ENCODE measurements around the gene PGM5.

Gene PGM5

DNA sequence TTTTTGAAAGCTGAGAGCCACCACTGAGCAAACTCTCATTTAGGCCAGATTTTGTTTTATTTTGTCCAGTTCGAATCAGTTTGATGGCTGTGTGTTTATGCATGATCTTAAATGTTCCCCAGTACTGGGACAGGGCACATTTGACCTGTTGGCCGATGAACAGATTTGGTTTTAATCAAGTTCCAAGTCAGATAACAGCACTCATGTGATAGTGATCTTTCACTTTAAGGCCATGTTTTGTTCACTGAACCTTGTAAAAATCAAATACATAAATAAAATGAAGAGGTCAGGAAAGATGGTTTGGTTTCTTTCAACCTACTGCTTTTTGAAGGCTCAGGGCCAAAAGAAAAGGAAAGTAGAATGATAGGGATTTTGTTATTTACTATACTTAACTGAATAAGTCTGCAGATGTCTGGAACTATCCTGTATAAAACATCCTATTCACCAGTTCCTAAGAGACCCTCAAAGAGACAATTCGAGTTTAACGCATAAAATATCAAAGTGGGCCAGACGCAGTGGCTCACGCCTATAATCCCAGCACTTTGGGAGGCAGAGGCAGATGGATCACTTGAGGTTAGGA, 77.2 kb downstream of the PGM5 start:
- DNase-seq (ENCODE audit: low read depth, low spot score): no peak

DNA sequence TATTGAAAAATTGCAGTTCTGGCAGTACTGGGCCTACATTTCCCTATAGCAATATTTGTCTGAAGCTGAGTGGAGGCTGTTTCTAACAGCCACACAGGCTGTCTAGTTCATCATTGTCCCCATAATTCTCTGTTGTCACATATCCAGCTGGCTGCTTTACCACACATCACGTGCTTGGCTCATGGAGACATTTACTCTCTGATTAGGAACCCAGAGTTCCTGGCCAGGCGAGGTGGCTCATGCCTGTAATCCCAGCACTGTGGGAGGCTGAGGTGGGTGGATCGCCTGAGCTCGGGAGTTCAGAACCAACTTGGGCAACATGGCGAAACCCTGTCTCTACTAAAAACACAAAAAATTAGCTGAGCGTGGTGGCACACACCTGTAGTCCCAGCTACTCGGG, 81.4 kb downstream of the PGM5 start:
- no peak for DNase-seq (ENCODE audit: low read depth, low spot score)

DNA sequence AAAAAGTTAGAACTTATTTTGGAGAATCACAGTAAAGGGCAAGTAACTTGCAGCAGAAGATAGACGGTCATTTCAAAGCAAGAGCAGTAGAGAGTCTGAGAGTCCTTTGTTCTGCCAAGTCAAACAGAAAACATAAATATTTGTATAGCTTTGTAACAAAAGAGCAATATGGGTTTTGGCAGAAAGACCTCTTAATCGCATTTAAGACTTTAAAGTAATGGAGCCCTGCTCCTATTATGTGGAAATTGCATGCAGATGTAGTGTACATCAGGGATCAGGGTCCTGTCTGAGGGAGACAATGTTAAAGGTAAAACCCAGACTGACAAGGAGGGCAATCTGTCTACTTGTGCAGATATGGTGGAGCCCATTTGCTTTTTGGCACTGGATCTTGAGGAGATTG, 87.2 kb downstream of the PGM5 start:
- no peak for DNase-seq (ENCODE audit: low read depth, low spot score)

DNA sequence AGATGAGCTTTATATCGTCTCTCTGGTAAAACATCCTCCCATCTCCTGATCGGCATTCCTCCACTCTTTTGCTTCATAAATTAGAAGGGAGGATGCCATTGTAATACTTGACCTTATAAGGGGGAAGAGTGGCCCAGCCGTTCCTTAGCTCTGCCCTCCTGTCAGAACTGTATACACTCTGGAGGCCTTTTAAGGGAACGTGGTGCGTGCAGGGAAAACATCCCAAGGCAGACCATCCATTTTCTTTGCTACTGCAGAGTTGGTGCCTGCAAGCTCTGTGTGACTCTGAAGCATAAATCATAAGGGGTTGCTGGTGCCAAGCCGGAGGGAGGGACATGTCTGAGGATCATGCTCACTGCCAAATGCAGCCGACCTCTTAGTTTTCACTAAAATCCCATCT, 90.4 kb downstream of the PGM5 start:
- no peak for DNase-seq (ENCODE audit: low read depth, low spot score)

DNA sequence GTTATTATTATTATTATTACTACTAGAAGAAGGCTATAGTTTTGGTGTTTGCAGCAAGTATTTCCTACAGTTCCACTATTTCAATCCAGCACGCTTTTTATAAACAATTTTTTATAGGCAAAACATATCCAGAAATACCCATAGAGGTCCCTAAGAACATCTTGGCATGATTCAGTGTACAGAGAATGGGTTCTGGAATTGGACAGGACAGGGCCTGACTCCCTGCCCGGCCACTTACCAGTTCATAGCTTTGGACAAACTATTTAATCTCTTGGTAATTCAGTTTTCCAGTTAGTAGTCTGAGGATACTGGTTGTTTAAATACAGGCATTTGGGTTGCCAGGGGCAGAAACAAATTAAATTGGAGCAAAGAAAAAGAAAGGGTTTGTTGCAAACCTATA, 91.2 kb downstream of the PGM5 start:
- no peak for DNase-seq (ENCODE audit: low read depth, low spot score)

DNA sequence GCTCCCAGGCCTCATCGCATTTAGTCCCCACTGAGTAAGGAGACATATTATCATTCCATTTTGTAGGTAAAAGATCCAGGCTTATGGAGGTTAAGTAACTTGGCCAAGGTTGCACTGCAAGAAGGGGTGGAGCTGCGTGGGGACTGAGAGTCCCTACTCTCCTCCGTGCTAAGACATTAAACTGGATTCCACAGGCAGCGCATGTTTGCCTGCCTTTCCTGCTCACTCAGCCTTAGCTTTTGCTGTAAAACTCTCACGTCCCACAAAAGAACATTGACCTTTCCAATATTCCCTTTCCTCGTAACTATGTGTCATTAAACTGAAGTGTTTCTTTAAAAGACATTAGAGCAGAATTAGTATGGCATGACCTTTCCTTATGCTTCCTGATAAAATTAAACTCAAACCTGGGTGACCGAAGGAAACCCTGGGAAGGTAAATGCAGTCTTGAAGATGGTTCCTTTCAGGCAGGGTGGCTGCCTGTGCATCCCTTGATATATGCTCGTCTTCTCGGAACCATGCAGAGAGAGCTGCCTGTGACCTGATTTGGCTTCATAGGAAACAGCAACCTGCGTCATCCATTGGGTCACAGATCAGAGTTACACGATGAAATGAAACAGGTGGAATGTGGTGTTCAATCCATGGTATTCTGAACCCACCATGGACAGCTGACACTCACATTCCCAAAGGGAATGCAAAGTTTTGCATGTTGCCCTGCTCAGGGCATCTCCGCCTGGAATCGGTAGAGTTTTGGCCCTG, 98.3 kb downstream of the PGM5 start:
- DNase-seq (ENCODE audit: low read depth, low spot score): no peak

DNA sequence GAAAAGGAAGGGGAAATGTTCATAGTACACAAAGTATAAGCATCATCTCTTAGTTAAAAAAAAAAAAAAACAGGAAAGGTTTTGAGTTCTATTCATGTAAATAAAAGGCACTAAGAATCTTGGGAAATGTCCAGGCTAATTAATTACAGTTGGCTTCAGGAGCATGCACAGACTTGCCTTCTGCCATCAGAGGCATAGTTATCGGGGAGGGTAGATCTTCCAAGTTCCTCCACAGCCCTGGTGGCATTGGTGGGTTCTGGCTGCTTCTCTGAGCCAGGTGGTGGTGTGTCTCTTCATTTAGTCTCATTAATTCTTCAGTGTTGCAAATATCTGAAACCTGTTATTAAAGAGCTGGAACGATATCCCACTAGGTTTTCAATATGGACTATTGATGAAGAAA, 99.0 kb downstream of the PGM5 start:
- no peak for DNase-seq (ENCODE audit: low read depth, low spot score)

DNA sequence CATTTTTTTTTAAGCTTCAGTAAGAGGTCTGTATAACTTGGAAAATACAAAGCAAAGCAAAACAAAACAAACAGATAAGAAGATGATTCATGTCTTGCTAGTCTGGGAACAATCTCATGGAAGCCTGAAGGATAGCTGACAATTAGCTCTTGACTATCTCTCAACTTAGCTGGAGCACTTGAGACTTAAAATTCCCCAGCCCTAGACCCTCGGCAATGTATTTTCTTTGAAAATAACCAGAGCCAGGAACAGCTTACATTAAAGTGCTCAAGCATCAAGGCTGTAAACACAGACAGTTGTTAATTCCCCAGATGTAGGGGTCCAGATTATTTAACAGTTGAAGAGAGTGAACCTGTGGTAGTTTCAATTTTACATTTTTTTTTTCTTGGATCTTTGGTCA, 101.4 kb downstream of the PGM5 start:
- DNase-seq (ENCODE audit: low read depth, low spot score): no peak

DNA sequence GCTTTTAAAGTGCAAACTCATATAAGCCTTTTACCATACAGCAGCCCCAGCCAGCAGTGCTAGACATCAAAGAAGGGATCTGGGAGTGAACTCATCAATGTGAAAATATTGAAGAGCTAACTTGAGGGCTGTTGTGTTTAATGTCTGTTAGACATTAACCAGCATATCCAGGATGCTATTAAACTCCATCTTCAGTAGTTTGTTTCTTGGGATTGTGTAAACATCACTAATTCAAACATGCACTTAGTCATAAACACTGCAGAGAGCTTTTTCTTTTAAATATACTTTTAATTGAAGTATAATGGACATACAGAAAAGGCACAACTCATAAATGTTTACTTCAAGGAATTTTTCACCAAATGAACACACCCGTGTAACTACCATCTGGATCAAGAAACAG, 102.5 kb downstream of the PGM5 start:
- DNase-seq (ENCODE audit: low read depth, low spot score): no peak

DNA sequence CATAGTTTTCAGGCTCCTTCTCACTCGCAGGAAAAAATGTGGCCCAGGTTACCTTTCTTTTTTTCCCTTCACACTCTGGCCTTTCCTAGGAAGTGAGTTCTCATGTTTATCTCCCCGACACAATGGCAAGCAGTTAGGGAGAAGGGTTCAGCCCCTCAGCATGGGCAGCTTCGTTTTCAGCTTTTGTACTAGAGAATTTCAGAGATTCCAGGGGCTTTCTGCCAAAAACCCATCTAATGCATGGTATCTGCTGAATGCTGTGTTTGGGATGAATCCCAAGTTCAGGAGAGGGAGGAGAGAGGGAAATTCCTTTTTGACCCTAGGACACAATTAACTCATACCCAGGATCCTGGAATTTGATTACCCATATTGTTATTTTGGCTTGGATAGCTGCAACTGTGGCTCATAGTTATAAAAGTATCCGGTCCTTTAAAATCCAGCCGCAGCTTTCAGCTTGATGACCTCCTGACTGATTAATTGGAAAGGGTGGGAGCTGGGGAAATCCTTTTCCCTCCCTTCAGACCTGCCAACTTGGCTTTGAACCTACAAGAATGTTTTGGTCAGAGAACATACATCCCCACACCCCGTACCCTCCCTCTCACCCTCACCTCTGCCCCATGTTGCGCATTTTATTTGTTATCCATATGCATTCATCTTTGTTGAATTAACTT, 105.8 kb downstream of the PGM5 start:
- DNase-seq (ENCODE audit: low read depth, low spot score): no peak

DNA sequence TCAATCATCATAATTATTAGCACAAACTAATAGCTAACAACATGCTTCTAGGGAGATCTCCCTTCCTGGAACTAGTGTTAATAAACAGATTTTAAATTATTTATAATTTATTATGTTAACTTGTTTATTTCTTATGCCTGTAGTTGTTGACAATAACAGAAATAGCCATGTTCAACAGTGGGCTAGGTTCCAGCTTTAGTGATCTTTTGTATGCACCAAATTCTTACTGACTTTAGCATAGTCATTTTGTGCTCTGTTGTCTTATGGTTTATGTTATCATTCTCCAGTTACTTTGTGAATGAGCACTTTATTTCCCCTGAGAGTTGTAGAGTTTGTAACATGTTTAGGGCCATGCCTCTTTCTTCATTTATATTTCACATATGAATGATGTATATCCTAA, 113.7 kb downstream of the PGM5 start:
- DNase-seq (ENCODE audit: low read depth, low spot score): no peak

DNA sequence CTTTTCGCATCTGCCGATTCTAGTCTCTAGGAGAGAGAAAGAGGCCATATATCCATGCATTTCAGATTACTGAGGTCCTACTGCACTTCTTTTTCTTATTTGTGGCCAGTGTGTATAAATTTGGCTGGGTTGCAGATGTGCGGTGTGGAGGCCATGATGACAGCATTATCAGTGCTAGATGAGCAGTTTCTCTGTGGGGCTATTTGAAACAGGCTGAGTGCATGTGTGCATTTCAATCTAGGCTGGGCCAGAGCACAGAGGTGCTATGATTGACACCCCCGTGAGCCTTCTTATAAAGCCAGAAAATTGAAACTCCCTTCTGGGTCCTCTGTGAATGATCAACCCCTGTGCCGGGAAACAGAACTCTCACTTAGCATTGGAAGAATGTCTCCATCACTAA, 114.2 kb downstream of the PGM5 start:
- no peak for DNase-seq (ENCODE audit: low read depth, low spot score)

DNA sequence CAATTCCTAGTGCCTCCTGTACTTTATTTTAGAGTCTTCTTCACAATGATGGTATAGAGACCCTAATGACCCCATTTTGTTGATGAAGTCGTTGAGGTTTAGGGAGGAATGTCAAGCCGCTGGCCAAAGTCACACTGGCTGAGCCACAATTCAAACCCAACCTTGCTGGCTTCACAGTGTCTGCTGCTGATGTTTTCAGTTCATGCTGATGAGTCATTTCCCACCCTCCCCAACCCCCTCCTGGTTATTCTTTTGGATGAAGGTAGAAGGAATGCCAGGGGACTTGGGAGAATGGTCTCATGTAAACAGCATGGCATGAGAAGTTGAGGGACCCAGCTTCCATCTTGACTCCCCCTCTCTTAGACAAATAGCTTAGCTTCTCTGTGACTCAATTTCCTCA, 115.7 kb downstream of the PGM5 start:
- no peak for DNase-seq (ENCODE audit: low read depth, low spot score)

DNA sequence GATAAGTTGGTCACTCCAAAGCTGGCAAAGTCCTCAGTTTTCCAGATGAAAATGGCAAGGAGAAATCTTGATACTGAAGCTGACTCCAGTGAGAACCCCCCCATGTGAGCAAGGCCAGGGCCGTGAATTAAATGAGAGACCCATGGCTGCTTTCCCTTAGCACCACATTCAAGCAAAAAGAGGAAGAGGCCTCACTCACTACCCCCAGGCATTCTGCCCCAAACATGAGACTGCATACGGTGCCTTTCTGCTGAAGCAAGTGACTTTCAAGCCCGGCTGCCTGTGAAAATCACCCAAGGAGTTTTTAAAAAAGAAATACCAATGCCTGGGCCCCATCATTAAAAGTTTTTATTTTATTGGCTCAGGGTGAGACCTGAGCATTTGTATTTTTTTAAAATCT, 117.4 kb downstream of the PGM5 start:
- no peak for DNase-seq (ENCODE audit: low read depth, low spot score)

DNA sequence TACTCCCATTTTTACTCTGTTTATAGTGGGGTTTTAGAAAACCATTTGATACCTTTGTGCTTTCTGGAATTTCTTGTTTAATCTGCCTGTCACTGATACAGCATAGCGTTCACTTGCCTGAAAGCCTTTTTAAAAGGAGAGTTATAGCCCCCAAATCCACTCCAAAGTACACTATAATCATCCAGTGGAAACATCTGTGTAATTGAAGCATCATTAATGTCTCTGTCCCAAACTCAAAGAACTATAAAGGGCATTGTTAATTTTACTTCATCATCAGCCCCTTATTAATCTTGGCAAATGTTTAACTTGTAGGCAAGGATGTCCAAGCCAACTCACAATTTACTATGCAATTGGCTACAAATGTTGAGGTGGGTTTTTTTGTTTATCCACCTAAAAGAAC, 120.0 kb downstream of the PGM5 start:
- no peak for DNase-seq (ENCODE audit: low read depth, low spot score)

DNA sequence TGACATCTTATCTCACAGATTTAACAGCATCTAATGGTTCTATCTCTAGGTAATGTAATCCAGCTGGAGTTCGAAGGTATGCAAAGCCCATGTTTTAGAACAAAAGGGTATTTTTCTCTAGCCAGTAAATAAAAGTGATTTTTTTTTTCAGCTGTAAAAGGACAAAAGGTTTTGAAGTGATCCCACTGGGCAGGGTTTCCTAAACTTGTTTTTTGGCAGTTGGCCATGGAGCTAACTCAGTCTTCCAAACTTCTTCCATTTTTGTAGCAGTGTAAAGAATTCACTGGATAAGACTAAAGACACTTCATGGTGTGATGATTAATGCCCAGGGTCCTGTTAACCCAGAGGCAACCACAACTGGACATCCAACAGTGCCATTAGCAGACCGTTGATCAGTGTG, 120.4 kb downstream of the PGM5 start:
- no peak for DNase-seq (ENCODE audit: low read depth, low spot score)

DNA sequence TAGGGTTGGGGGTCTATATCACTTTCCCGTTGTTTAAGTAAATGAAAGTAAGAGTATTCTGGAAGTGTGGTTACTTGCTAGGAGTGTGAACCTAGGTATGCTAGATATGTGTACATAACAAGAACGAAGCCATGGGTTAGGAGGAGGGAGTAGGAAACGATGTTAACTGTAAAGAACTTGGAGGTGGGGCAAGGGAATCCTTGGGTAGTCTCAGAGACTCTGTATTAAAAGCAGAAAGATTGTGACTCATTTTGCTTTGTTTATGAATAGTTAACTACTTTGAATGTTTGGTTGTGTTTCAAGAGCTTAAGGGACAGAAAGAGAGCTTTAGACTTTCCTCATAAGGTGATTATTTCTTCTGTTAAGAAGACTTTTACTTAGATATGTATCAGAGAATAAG, 124.4 kb downstream of the PGM5 start:
- no peak for DNase-seq (ENCODE audit: low read depth, low spot score)

DNA sequence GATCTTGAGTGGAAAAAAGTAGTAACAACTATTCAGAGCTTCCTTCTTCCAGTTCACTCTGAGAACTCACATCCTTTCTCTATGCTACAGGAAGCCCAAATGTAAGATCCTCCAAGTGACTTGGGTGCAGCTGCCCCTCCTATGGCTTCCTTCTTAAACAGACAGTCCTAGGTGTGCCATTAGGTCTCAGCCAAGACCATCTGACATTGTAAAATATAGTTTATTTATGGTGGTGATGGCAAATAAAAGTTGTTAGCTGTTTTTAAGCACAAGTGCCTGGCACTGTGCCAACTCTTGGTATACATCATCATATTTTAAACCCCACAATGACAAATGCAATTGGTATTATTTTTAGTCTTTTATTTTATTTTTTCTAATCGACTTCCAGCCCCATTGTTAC, 126.1 kb downstream of the PGM5 start:
- DNase-seq (ENCODE audit: low read depth, low spot score): no peak

DNA sequence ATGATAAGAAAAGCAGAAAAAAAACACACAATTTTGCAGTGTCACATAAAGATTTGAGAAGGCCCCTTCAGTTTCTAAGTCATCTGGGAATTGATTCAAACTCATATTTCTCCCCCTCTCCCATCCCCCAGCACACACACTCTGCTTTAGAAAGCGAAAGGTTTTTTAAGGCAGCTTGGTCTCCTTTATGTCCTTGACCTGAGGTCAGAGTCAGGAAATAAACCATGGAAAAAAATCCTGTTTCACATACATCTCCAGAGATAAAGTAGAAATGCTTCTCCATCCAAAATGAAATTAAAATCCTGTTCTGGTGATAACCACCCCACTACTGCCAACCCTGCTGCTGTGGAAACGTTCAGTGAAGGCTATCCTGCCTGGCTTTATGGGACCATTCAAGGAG, 131.7 kb downstream of the PGM5 start:
- no peak for DNase-seq (ENCODE audit: low read depth, low spot score)

DNA sequence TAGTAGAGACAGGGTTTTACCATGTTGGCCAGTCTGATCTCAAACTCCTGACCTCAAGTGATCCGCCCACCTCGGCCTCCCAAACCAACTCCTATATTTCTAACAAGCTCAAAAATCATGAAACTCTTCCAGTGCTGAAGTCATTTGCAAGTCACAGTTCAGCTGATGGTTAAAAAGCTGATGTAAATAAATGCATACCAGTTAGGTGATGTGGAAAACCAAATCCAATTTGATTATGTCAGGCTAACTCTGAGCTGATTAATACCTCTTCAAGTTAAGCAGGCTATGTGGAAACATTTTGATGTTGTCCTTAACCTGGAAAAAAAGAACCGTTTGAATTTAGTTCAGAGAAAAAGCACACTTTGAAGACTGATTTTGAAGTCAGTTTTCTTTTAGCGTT, 133.2 kb downstream of the PGM5 start:
- DNase-seq (ENCODE audit: low read depth, low spot score): no peak

DNA sequence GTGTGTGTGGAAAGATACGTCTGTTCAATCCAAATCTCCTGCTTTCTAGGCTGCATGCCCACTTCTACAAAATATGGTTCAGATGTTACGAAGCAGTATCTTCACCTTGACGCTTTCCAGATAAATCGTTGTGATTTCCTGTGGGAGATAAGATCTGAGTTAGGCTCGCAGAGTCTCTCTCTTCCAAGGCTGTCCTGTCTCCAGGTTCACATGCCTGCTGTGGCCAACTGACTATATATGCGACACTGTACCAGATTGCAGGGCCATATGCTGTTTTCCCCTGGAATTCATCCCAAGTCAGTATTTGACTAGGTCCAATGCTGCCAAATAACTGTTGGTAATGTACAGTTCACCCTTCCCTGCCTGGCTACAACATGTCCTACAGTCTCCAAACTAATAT, 136.4 kb downstream of the PGM5 start:
- DNase-seq (ENCODE audit: low read depth, low spot score): no peak

DNA sequence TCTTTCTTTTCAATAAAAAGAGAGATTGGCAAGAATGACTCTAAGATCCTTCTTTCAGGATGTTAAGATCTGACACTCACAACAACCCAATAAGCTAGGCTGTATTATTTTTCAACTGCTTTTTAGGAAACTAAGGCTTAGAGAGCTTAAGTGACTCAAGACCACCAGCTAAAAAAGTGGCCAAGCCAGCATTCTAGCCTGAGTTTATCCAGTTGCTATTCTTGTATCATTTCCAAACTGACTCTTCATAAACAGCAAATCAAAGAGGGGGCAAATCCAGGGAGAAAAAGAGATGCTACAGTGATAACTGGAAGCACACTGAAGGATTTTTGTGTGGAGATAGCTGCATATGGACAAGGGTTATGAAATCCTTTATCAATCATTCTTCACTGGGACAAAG, 137.1 kb downstream of the PGM5 start:
- DNase-seq (ENCODE audit: low read depth, low spot score): no peak

DNA sequence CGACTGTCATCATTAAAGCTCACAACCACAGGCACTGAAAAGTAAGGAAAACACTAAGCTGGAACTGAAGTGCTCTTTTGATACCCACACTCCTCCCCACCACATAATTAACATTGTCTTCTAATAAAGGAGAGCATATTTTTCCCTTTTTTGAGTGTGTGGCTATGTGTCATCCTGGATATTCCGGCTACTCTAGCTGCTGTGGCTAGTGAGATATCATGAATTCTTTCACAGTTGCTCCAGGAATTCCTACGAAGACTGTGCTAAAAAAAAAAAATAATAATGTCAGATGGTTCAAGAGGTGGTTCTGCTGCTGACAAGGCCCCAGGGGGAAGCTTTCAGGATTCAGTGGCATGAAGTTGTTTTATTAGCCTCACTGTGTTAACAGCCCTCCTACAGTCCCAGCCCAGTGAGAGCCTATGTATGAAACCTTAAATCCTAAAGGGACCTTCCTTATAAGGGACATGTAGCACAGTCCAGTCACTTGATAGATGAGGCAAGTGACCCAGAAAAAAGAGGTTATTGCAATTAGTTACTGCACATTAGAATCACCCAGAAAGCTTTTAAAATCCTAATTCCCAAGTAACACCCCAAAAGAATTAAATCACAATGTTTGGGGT, 137.7 kb downstream of the PGM5 start:
- no peak for DNase-seq (ENCODE audit: low read depth, low spot score)
